Panc1 (cell line): ENCODE data around the gene RWDD4. TPM values are rescaled to one million over a fixed set of nuclear protein-coding genes. Genes with fewer than 3 reads are reported as not detected.

ENCODE experiments used
- ATAC-seq: fragments of 200-7000 bp; cut with Tn5 transposase; 2 replicates; pipeline ENCODE4 v1.9.1; 2020; ENCODE audit warnings: mild to moderate bottlenecking, moderate library complexity
- BruUV-seq: library from RNA; stranded (reverse); fragments of 400-500 nt; replicated peaks from 2 replicates; lab custom pipeline; 2021; lab: Mats Ljungman, UMichigan
- CTCF ChIA-PET: fragments of 300-600 bp; sonication (Branson Sonifier 250); formaldehyde crosslinking; loops from one replicate; lab custom pipeline; 2022; ENCODE audit warnings: antibody characterized with exemption; lab: Charles Lee
- POLR2A ChIA-PET: fragments of 300-600 bp; sonication (Branson Sonifier 250); formaldehyde crosslinking; loops from one replicate; lab custom pipeline; 2022; ENCODE audit warnings: antibody characterized with exemption; lab: Charles Lee
- DNase-seq: peaks from one replicate; pipeline ENCODE4 v3.0.0-alpha.2; 2010; ENCODE audit warnings: low read depth, low spot score
- H3K27ac ChIP-seq: 2 replicates; pipeline ENCODE4 v1.5.1; 2011; ENCODE audit warnings: mild to moderate bottlenecking, low read length, inconsistent platforms
- H3K27me3 ChIP-seq: fragments of 200-500 bp; sonication (Bioruptor generic); 2 replicates; pipeline ENCODE4 v1.6.0; 2014; ENCODE audit warnings: low read length, inconsistent platforms; ENCODE audit not compliant: control insufficient read depth, insufficient read depth
- H3K36me3 ChIP-seq: fragments of 200-500 bp; sonication (Bioruptor generic); 2 replicates; pipeline ENCODE4 v1.5.1; 2014; ENCODE audit warnings: inconsistent platforms, mild to moderate bottlenecking, low read length, moderate library complexity; ENCODE audit not compliant: control insufficient read depth, insufficient read depth
- H3K4me1 ChIP-seq: 2 replicates; pipeline ENCODE4 v1.5.1; 2011; ENCODE audit warnings: inconsistent platforms, mild to moderate bottlenecking, low read length, moderate library complexity; ENCODE audit not compliant: control insufficient read depth, insufficient read depth
- H3K4me3 ChIP-seq, 2 experiments: 2 replicates each; pipeline ENCODE4 v1.5.1; 2011 to 2012; ENCODE audit warnings: low read depth in 2 of 2, low read length in 2 of 2, mild to moderate bottlenecking in 2 of 2, inconsistent platforms in 1 of 2, moderate library complexity in 1 of 2
- H3K9me3 ChIP-seq: fragments of 200-500 bp; sonication (Bioruptor generic); 2 replicates; pipeline ENCODE4 v1.5.1; 2014; ENCODE audit warnings: low read depth, mild to moderate bottlenecking, inconsistent platforms, low read length, moderate library complexity; ENCODE audit not compliant: control insufficient read depth, insufficient read depth
- SIN3A ChIP-seq: IDR thresholded peaks from 2 replicates; pipeline ENCODE4 v1.6.1; 2012; ENCODE audit warnings: low read depth, mild to moderate bottlenecking, low read length, moderate library complexity, borderline replicate concordance; ENCODE audit not compliant: insufficient read depth
- in situ Hi-C: cut with HindIII; loops from 2 replicates; pipeline ENCODE4 v1.10.0; 2016; ENCODE audit warnings: low sequenced_read_pairs, low pct_unique_long_range_greater_than_20kb
- intact Hi-C: fragments of 100-400 bp; cut with micrococcal nuclease; formaldehyde crosslinking; loops from one replicate; pipeline ENCODE4 v1.10.0; 2022; ENCODE audit not compliant: unreplicated experiment
- total RNA-seq: library from RNA; stranded (reverse); gene quantifications from one replicate; pipeline ENCODE4 v1.2.1, GENCODE V29; 2021; ENCODE audit not compliant: unreplicated experiment

Gene RWDD4
- total RNA-seq, 1 experiment from 2014 or later = 27.4 TPM

- DNase-seq = no peak
- no TSS peak for BruUV-seq
- Histone ChIP-seq H3K27me3 (no peaks in the 10 kb centered on the region), H3K4me3 (no peak overlapping the region), H3K27ac (no peak overlapping the region), H3K4me1 (no peaks in the 10 kb centered on the region), H3K9me3 (no peaks in the 10 kb centered on the region), H3K36me3 (no peaks in the 10 kb centered on the region)
- no peak for ATAC-seq
- ChIA-PET POLR2A (no interaction called here), CTCF (no interaction called here)
- intact Hi-C loops = no loop called here
- no peak for TF ChIP-seq SIN3A
- in situ Hi-C loops = no loop called here
These were observed 67.7 kb downstream of the RWDD4 start for GRCh38 chr4:183591301-183591700.

Other genes starting within 250 kb of the RWDD4 start
- 21.1 TPM for gene CDKN2AIP, start 214.5 kb downstream of the RWDD4 start, total RNA-seq
- 11.8 TPM for gene ING2, start 154.1 kb downstream of the RWDD4 start, total RNA-seq
- gene TRAPPC11, start 108 bp upstream of the RWDD4 start, total RNA-seq = 21.1 TPM
- 10.6 TPM for gene STOX2, start 246.1 kb upstream of the RWDD4 start, total RNA-seq